Keratinocyte (primary cell): ENCODE data around the gene LRRC4C. TPM values are rescaled to one million over a fixed set of nuclear protein-coding genes. Genes with fewer than 3 reads are reported as not detected.

Source experiments
- DNase-seq: peaks from one replicate; pipeline ENCODE4 v3.0.0-alpha.2; 2011; ENCODE audit warnings: low read depth, missing footprints, low spot score
- FAIRE-seq: peaks from 2 replicates; lab custom pipeline; 2011; peaks lifted over from hg19 to GRCh38; lab: Jason Lieb, UNC
- H2AFZ ChIP-seq: 2 replicates; pipeline ENCODE4 v1.6.0; 2012; ENCODE audit warnings: low read length, control low read depth, inconsistent platforms; ENCODE audit not compliant: control insufficient read depth
- H3K27ac ChIP-seq: 2 replicates; pipeline ENCODE4 v1.5.1; 2011; ENCODE audit warnings: low read length; ENCODE audit not compliant: control insufficient read depth, insufficient read depth
- H3K27me3 ChIP-seq: 3 replicates; pipeline ENCODE4 v1.6.0; 2011; ENCODE audit warnings: low read length; ENCODE audit not compliant: control insufficient read depth, insufficient read depth; ENCODE audit errors: extremely low read depth
- H3K36me3 ChIP-seq, 2 experiments: 2 replicates in 1 of 2; 3 replicates in 1 of 2; pipeline ENCODE4 v1.5.1; 2011; ENCODE audit warnings: low read length in 2 of 2, mild to moderate bottlenecking in 1 of 2; ENCODE audit not compliant: control insufficient read depth in 2 of 2, insufficient read depth in 2 of 2; ENCODE audit errors: extremely low read depth in 1 of 2
- H3K4me1 ChIP-seq: 3 replicates; pipeline ENCODE4 v1.5.1; 2011; ENCODE audit warnings: low read length; ENCODE audit not compliant: control insufficient read depth, insufficient read depth; ENCODE audit errors: extremely low read depth
- H3K4me2 ChIP-seq: 3 replicates; pipeline ENCODE4 v1.6.0; 2011; ENCODE audit warnings: low read depth, low read length; ENCODE audit not compliant: control insufficient read depth, insufficient read depth; ENCODE audit errors: extremely low read depth
- H3K4me3 ChIP-seq, 3 experiments: fragments of 200-600 bp in 1 of 3; sonication (generic) in 1 of 3; 2 replicates in 2 of 3; 3 replicates in 1 of 3; pipeline ENCODE4 v1.5.1; 2011 to 2016; ENCODE audit warnings: low read length in 3 of 3, mild to moderate bottlenecking in 3 of 3, control low read depth in 2 of 3, inconsistent platforms in 1 of 3, low read depth in 1 of 3, mixed read lengths in 1 of 3, mixed run types in 1 of 3, moderate library complexity in 1 of 3; ENCODE audit not compliant: control insufficient read depth in 2 of 3, insufficient read depth in 2 of 3; ENCODE audit errors: extremely low read depth in 1 of 3
- H3K79me2 ChIP-seq: 2 replicates; pipeline ENCODE4 v1.6.0; 2012; ENCODE audit warnings: low read length; ENCODE audit not compliant: control insufficient read depth, insufficient read depth
- H3K9ac ChIP-seq: 3 replicates; pipeline ENCODE4 v1.6.0; 2011; ENCODE audit warnings: low read length; ENCODE audit not compliant: control insufficient read depth, insufficient read depth; ENCODE audit errors: extremely low read depth
- H3K9me1 ChIP-seq: 3 replicates; pipeline ENCODE4 v1.6.0; 2011; ENCODE audit warnings: low read length; ENCODE audit not compliant: control insufficient read depth, insufficient read depth; ENCODE audit errors: extremely low read depth
- H3K9me3 ChIP-seq: 2 replicates; pipeline ENCODE4 v1.5.1; 2012; ENCODE audit warnings: low read depth, low read length; ENCODE audit not compliant: control insufficient read depth
- H4K20me1 ChIP-seq: 3 replicates; pipeline ENCODE4 v1.6.0; 2011; ENCODE audit warnings: low read length; ENCODE audit not compliant: control insufficient read depth, insufficient read depth; ENCODE audit errors: extremely low read depth
- EZH2 ChIP-seq: IDR thresholded peaks from one replicate; pipeline ENCODE4 v1.6.1; 2012; ENCODE audit warnings: inconsistent platforms, mild to moderate bottlenecking, low read length, moderate library complexity
- dilution Hi-C: fragments of 300-500 bp; cut with MboI; formaldehyde crosslinking; loops from one replicate; pipeline ENCODE4 v1.7.0; 2020; ENCODE audit warnings: low sequenced_read_pairs; ENCODE audit not compliant: extremely low pct_ligation_motif_present
- polyA plus RNA-seq, 5 experiments: library from polyadenylated mRNA; depleted of rRNA in 3 of 5; stranded (reverse) in 3 of 5; stranded (forward) in 1 of 5; unstranded in 1 of 5; fragments of >200 nt; gene quantifications; 1 replicate in 1 of 5; 2 replicates in 3 of 5; 3 replicates in 1 of 5; pipeline versions ENCODE4 v1.2.1 to v1.2.3, GENCODE V29; 2011 to 2012; ENCODE audit warnings: missing spikeins in 2 of 5, low read depth in 1 of 5, low replicate concordance in 1 of 5
- TF ChIP-seq, protein P1 (sequence below), 3 experiments: IDR thresholded peaks in 1 of 3; conservative IDR thresholded peaks in 1 of 3; optimal IDR thresholded peaks in 1 of 3; 2 replicates in 2 of 3; 3 replicates in 1 of 3; pipeline versions ENCODE3 to v1.5.1; 2011; ENCODE audit warnings: low read length in 3 of 3, mild to moderate bottlenecking in 3 of 3, moderate library complexity in 2 of 3, control low read depth in 1 of 3, inconsistent platforms in 1 of 3; ENCODE audit not compliant: insufficient read depth in 2 of 3; ENCODE audit errors: extremely low read depth in 1 of 3

Gene LRRC4C
- polyA plus RNA-seq, 1 donor (not counting 4 experiments of a cell fraction or from before 2014, with no cell fraction given), result not detected

DNA sequence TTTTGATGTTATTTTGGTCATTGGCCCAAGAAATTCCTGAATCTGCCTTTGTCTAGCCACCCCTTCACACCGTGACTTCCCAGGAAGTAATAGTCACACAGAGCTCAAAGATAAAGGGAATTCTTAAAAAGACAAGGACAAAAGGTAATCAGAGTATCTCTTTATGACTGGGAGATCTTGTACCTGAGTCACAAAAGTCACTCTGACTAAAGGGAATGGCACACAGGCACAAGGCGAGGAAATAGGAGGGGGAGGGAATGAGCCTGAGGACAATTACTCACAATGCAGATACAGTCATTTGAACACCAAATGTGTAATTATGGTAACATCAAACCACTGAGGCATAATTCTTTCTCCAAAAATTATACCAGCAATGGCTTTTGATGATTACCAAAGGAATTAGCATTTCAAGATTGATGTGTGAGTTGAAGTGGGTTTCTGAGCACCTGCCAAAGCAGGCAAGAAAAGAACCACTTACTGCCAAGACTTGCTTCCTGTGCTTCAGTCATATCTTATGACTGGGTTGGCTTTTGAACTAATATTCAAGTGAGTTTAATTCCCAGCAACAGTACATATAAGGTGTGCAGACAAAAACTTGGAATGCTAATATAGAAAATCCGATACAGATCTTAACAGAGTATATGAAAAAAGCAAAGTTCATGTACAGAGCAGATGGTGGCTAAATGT, 856.4 kb downstream of the LRRC4C start:
- H3K27ac ChIP-seq, result no peak overlapping the region
- no peak overlapping the region for H3K4me2 ChIP-seq
- no peak overlapping the region for H3K9ac ChIP-seq
- no peak for TF ChIP-seq EZH2
- TF ChIP-seq, protein P1, sequence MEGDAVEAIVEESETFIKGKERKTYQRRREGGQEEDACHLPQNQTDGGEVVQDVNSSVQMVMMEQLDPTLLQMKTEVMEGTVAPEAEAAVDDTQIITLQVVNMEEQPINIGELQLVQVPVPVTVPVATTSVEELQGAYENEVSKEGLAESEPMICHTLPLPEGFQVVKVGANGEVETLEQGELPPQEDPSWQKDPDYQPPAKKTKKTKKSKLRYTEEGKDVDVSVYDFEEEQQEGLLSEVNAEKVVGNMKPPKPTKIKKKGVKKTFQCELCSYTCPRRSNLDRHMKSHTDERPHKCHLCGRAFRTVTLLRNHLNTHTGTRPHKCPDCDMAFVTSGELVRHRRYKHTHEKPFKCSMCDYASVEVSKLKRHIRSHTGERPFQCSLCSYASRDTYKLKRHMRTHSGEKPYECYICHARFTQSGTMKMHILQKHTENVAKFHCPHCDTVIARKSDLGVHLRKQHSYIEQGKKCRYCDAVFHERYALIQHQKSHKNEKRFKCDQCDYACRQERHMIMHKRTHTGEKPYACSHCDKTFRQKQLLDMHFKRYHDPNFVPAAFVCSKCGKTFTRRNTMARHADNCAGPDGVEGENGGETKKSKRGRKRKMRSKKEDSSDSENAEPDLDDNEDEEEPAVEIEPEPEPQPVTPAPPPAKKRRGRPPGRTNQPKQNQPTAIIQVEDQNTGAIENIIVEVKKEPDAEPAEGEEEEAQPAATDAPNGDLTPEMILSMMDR (optimal IDR thresholded peaks at IDR 0.05 in 1 of 3, IDR thresholded peaks at IDR 0.05 in 1 of 3, conservative IDR thresholded peaks at IDR 0.05 in 1 of 3; ENCODE audit: extremely low read depth in 1 of 3, insufficient read depth in 2 of 3, low read length in 3 of 3), result no peak
- dilution Hi-C loops, result no loop called here
- no peaks in the 10 kb centered on the region for H4K20me1 ChIP-seq
- H2AFZ ChIP-seq, result no peak overlapping the region
- H3K27me3 ChIP-seq, result no peaks in the 10 kb centered on the region
- no peak overlapping the region for H3K4me3 ChIP-seq
- no peaks in the 10 kb centered on the region for H3K4me1 ChIP-seq
- H3K9me1 ChIP-seq, result no peaks in the 10 kb centered on the region
- H3K36me3 ChIP-seq, result no peaks in the 10 kb centered on the region
- H3K9me3 ChIP-seq, result peaks cover 6% of the 10 kb centered on the region
- DNase-seq (no peak), FAIRE-seq (no peak)
- no peaks in the 10 kb centered on the region for H3K79me2 ChIP-seq

DNA sequence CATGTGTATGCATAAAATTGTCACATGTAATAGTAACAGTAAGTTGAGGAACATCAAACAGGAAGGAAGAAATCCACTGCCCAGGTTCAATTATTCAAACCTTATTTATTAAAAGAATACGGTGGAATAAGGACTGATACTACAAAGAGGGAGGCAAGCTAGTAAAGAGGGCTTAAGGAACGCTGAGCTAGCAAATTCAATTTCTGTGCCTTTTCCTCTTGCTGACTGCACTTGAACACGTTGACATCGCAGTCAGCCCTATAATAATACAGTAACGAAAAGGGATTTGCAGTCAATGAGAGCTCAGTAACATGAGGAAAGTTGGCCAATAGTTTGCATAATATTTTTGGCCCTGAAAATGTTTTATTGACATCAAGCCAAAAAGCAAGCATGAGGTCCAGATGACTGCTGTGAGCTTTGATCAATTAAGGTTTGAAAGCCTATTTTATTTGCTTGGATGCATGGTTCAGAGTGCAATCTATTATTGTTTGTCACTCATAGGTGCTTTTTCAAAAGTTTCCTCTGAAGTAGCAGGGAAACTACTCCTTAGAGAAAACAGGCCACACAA, 861.8 kb downstream of the LRRC4C start:
- Histone ChIP-seq H2AFZ (no peak overlapping the region), H3K79me2 (no peaks in the 10 kb centered on the region), H3K9ac (no peak overlapping the region), H3K4me3 (no peak overlapping the region), H3K9me1 (no peaks in the 10 kb centered on the region), H3K9me3 (no peaks in the 10 kb centered on the region), H3K27ac (no peak overlapping the region), H3K4me2 (no peak overlapping the region), H3K36me3 (no peaks in the 10 kb centered on the region), H4K20me1 (no peaks in the 10 kb centered on the region), H3K27me3 (no peaks in the 10 kb centered on the region), H3K4me1 (no peaks in the 10 kb centered on the region)
- DNase-seq (no peak), FAIRE-seq (no peak)
- dilution Hi-C loops, result no loop called here
- no peak for TF ChIP-seq EZH2
- TF ChIP-seq, protein P1 (optimal IDR thresholded peaks at IDR 0.05 in 1 of 3, IDR thresholded peaks at IDR 0.05 in 1 of 3, conservative IDR thresholded peaks at IDR 0.05 in 1 of 3; ENCODE audit: extremely low read depth in 1 of 3, insufficient read depth in 2 of 3, low read length in 3 of 3), result no peak
